NCI-H2196 treated with DMSO at 0.1 percent for 48 hours (cell line): ENCODE measurements around the gene RGS3.

ENCODE experiments used
- DNase-seq: peaks from one replicate; lab custom pipeline; 2025; ENCODE audit not compliant: unreplicated experiment; lab: John Stamatoyannopoulos, UW

Gene RGS3

GRCh38 chr9:113464286-113464660 is 746 bp downstream of the RGS3 start:
- no peak for DNase-seq

DNA sequence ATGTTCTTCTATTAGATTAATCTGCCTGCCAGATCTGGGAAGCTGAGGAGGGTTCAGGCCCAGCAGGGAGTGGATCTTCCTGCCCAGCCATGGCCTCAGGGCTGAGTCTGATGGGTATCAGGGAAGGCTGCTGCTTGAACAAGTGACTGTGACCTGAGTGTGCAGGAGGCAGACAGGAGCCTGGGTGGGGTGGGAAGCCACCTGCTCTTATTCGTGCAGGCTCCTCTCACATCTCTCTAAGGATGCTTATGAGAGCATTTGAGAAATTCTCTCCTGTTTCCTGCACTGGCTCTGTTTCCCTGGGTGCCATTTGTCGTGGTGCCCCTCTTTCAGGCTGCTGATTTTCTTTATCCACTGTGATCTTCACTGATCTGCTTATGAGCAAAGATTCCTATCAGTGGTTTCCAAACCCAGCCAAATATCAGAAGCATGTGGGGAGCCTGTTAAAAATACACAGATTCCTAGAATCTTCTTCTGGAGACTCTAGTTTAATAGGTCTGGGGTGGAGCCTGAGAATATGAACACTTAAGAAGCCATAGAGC is 2.1 kb downstream of the RGS3 start:
- DNase-seq: no peak

DNA sequence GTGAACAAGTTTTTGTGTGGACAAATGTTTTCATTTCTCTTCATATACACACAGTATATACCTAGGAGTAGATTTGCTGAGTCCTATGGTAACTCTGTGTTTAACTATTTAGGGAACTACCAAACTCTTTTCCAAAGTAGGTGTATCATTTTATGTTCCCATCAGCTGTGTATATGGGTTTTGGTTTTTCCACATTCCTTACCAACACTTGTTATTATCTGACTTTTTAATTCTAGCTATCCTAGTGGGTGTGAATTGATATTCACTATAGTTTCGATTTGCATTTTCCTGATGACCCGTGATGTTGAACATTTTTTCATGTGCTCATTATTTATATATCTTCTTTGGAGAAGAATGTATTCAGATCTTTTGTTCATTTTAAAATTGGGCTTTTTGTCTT is 3.7 kb downstream of the RGS3 start:
- no peak for DNase-seq

DNA sequence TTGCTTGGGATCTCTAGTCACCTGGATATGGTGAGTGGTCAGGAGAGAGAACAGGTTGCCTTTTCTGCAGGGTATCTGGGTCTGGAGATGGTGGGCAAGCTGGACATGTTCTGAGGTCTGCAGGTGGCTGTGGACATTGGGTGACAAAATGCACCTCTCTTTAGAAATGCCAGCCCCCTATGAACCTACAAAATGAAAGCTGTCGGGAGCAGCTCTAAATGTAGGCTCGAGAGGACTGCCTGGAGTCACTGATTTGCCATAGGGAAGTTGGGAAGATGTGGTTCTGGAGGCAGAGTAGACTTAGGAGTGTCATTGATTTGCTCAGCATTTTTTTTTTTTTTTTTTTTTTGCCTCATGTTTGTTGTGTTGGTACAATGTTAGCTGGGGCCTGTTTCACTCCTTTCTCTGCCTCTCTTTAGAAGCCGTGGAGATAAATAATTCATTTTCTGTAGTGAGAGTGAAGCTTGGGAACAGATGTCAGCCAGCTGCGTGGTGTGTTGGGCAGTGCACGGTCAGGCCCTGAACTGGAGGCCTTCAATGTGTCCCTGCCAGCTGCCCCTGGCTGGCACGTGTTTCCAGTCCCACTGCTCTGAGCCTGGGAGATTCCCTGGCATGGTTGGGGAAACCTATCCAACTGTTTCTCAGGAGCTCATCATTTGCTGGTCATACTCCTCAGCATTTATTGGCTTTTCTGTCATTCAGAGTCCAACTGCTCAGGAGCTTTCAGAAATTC is 5.4 kb downstream of the RGS3 start:
- DNase-seq: no peak

DNA sequence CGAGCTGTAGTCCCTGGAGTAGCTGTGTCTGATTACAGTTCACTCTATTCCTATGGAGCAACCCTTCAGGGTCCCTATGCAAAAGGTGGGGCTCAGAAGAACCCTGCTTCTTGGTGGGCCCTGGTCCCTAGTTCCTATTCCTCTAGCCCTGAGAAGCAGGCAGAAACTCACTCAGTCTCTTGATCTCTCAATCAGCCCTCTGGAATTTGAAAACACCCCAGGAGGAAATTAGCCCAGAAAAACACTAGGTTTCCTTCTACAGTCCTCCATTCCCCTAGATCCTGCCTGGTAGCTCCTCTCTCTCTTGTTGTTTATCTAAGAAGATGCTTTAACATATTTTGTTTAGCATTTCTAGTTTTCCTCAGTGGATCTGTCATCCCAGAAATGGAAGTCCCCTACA is 7.6 kb downstream of the RGS3 start:
- DNase-seq: no peak

- no peak for DNase-seq
These were observed 8.0 kb downstream of the RGS3 start for GRCh38 chr9:113471566-113471965.

DNA sequence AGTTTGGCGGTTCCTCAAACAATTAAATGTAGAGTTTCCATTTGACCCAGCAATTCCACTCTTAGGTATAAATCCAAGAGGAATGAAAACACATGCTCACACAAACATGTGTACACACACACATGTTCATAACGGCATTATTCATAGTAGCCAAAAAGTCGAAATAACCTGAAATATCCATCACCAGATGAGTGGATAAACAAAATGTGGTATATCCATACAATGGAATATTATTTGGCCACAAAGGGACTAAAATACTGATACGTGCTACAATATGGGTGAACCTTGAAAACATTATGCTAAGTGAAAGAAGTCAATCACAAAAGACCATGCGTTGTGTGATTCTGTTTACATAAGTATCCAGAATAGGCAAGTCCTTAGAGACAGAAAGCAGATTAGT is 8.7 kb downstream of the RGS3 start:
- DNase-seq: no peak

DNA sequence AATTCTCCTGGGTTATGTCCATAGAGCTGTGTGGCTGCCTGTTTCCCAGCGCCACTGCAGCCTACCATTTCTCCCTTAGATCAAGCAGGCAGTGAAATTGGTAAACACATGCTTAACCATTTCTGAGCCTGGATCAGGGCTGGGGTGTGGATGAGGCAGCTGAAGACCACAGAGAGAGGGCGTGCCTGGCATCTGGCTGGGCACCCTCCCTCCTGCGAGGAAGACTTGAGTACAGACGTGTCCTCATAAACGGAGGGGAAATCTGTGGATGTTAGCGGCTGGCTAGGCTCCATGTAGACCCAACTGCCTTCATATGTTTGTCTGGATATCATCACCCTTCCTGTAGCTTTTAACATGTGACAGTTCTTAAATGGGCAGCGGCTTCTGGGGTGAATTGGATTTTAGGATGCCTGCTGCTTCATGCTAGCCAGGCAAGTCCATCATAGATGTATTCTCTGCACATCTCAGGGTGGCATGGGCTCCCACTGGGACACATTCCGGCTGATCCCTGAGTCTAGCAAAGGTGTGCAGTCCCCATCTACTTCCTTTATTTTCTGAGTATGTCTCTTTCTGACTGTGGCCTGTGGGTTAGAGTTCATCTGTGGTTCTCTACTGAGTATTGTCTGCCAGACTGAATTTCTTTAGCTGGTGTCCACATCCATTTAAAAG is 11.0 kb downstream of the RGS3 start:
- no peak for DNase-seq

DNA sequence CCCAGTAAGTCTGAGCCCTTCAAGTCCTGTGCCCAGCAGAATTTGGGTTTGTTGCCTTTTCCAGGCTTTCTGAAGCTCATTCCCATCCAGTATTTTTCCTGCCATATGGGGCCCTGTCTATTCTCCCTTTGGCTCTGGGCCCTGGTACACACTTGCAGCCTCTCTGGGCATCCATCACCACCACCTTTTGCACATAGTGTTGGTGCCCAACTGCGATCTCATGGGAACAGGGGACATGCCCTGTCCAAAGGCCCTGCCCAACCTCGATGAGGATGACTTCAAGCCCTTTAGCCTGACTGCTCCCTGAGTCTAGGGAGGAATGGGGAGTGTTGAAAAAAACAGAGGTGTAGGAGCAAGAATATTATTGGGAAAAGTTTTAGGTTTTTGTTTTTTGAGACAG is 11.5 kb downstream of the RGS3 start:
- no peak for DNase-seq

DNA sequence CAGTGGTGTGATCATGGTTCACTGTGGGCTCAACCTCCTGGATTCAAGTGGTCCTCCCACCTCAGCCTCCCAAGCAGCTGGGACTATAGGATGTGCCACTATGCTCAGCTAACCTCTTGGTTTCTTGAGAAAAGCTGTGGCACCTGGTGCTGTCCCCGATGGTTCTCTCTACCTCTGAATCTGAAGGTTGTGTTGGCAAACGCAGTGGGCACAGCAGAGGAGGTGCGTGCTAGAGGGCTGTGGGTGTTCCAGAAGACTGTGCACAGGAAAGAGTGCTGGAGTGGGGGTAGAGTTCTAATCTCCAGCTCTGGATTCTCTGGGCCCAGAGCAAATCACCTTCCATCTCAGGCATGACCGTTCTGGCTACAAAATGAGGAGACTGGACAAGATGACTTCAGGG is 12.5 kb downstream of the RGS3 start:
- no peak for DNase-seq

GRCh38 chr9:113476511-113476916 is 13.0 kb downstream of the RGS3 start:
- no peak for DNase-seq

- no peak for DNase-seq
These were observed 13.5 kb downstream of the RGS3 start for GRCh38 chr9:113477058-113477457.

DNA sequence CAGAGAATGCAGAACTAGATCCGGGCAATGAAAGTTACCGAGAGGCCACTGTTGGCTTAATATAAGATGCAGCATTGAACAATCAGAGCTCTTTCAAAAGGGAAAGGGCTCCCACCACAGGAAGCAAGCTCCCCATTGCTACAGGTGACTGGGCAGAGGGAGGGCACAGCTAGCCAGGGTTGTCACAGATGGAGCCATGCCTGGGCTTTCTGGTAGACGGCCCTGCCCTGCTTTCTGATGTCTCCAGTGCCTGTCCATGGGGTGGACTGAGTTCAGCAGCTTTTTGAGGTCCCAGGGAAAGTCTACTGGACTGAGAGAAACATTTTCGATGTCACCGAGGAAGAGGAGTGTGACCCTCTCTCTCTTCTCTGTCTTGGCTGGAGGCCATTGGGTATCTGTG is 14.1 kb downstream of the RGS3 start:
- no peak for DNase-seq

DNA sequence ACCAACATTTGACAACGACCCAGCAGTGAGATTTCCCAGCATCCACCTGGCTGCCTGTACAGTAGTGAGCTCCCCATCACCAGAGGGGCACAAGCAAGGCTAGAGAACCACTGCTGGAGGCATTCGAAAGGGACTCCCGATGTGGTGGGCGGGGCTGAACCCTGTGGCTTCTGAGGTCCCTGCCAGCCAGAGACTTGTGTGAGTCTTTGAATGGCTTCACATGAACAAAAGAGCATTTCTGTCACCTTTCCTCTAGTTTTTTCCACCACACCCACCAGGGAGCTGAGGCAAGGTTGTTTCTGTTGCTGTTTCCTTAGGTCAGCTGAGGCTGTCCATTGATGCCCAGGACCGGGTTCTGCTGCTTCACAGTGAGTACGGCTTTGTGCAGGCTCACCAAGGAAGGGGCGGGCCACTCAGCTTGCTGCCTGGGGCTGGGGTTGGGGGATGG is 15.7 kb downstream of the RGS3 start:
- DNase-seq: no peak

GRCh38 chr9:113480612-113481011 is 17.1 kb downstream of the RGS3 start:
- DNase-seq: no peak

- peak; percentile 57 for DNase-seq
These were observed 17.8 kb downstream of the RGS3 start for GRCh38 chr9:113481176-113481787.

- DNase-seq: no peak
These were observed 18.8 kb downstream of the RGS3 start for GRCh38 chr9:113482341-113482740.

DNA sequence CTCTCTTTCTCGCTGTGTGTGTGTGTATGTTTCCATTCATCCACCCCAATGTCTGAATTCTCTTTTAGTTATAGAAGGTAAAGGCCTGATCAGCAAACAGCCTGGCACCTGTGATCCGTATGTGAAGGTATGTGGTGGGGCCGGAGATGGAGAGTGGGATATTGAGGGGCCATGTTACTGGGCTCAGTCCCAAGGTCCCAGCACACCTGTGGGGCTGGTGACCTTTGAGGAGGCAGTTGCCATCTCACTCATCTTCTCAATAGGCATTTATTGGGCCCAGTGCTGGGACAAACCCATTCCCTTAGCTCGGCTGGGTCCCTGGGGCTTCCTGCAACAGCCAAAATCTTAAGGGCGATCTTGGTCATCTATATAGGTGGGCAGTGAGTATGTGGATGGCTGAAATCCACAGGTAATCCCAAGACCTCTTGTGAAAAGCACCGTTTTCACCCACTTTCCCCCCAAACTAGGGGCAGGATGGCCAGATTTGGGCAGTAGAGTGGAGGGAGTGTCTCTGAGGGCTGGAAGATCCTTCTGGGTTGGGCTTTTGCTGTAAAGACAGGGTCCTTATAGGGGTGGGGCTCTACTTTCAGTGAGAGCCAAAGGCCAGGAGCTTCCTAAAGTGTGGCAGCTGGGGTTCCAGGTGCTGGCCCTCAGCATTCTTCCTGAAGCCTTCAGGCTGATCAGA is 19.6 kb downstream of the RGS3 start:
- no peak for DNase-seq

DNA sequence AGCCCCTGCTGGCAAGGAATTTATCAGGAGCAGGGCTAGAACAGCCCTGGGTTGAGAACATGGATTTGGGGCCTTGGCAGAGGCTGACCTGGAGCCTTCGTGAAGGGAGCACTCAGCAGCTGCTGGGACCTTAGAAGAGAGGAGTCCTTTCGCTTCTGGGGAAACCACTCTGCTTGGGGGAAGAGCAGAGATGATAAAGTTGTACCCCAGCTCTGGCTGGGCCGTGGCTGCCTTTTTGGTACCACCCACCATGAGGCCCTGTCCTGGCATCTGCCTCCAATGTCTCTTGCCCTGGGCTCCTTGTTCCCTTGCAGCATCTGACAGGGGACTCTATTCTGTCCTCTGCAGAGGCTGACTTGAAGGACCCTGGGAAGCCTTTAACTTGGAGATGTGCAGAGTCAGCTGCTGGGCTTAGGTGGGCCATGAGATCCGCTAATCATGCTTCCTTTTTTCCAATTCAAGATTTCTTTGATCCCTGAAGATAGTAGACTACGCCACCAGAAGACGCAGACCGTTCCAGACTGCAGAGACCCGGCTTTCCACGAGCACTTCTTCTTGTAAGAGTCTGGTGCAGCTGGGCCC is 20.2 kb downstream of the RGS3 start:
- no peak for DNase-seq

GRCh38 chr9:113484258-113484730 is 20.8 kb downstream of the RGS3 start:
- DNase-seq: peak; percentile 63

- DNase-seq: no peak
These were observed 22.2 kb downstream of the RGS3 start for GRCh38 chr9:113485761-113486115.
